Breast epithelium (tissue), 3 donors: ENCODE data around the gene TMEM8B.

ENCODE experiments used
- POLR2A ChIP-seq: fragments of 450-650 bp; IDR thresholded peaks from one replicate; pipeline ENCODE4 v1.6.1; 2016; ENCODE audit warnings: antibody characterized with exemption, mild to moderate bottlenecking, moderate library complexity
- TF ChIP-seq, protein P1 (sequence below), 3 donors: fragments of 450-650 bp; IDR thresholded peaks; one replicate each; pipeline ENCODE4 v1.5.1; 2016 to 2017; ENCODE audit warnings: antibody characterized with exemption in 3 of 3, mild to moderate bottlenecking in 3 of 3, moderate library complexity in 3 of 3

DNA sequence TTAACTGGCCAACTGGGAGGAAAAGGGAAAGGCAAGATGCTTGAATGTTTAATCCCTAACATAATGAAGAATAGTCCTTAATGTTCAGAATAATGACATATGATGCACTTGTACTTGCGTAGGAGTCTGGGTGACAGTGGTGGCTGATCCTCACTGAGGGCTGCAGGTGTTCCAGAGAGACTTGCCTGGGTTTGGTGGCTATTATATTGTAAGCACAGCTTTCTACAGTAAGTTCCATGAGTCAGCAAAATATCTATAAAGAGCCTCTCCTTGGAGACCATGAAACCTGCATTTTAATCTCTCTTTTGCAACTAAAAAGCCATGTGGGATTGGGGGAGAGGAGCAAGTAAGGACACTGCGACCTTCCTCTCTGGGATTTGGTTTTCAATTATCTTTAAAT, 39.5 kb upstream of the TMEM8B start:
- TF ChIP-seq POLR2A: no peak
- TF ChIP-seq, protein P1, sequence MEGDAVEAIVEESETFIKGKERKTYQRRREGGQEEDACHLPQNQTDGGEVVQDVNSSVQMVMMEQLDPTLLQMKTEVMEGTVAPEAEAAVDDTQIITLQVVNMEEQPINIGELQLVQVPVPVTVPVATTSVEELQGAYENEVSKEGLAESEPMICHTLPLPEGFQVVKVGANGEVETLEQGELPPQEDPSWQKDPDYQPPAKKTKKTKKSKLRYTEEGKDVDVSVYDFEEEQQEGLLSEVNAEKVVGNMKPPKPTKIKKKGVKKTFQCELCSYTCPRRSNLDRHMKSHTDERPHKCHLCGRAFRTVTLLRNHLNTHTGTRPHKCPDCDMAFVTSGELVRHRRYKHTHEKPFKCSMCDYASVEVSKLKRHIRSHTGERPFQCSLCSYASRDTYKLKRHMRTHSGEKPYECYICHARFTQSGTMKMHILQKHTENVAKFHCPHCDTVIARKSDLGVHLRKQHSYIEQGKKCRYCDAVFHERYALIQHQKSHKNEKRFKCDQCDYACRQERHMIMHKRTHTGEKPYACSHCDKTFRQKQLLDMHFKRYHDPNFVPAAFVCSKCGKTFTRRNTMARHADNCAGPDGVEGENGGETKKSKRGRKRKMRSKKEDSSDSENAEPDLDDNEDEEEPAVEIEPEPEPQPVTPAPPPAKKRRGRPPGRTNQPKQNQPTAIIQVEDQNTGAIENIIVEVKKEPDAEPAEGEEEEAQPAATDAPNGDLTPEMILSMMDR (IDR thresholded peaks at IDR 0.05): no peak
